Gastrocnemius medialis (tissue), 4 donors: ENCODE data around the gene RETREG1.

Source experiments
- POLR2A ChIP-seq, 2 donors: fragments of 450-650 bp; IDR thresholded peaks; one replicate each; pipeline ENCODE4 v1.6.1; 2017; ENCODE audit warnings: antibody characterized with exemption in 2 of 2, mild to moderate bottlenecking in 2 of 2, moderate library complexity in 2 of 2
- TF ChIP-seq, protein P1 (sequence below), 5 experiments: fragments of 450-650 bp in 3 of 5; fragments of 200-600 bp in 2 of 5; sonication (generic) in 2 of 5; IDR thresholded peaks in 4 of 5; conservative IDR thresholded peaks in 1 of 5; 1 replicate in 4 of 5; 2 replicates in 1 of 5; pipeline ENCODE4 v1.5.1; 2016 to 2019; ENCODE audit warnings: antibody characterized with exemption in 5 of 5, mild to moderate bottlenecking in 3 of 5, moderate library complexity in 3 of 5

DNA sequence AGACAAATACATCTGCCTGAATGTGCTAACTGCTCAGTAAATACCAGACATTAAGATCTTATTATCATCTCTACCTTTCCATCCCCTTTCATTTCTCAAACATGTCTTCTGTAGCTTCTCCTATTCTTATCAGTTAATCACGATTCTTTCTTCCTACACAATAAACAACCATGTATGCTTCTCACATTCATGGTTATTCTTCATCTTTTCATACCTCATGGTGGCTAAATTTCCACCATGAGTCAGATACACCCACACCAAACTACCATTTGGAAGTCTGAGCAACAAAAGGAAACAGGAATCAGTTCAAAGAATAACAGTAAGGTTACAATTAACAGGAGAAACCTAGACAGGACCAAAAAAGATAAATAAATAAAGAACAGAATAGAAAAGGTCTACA, 158.9 kb downstream of the RETREG1 start:
- TF ChIP-seq POLR2A (IDR thresholded peaks at IDR 0.05): no peak
- TF ChIP-seq, protein P1, sequence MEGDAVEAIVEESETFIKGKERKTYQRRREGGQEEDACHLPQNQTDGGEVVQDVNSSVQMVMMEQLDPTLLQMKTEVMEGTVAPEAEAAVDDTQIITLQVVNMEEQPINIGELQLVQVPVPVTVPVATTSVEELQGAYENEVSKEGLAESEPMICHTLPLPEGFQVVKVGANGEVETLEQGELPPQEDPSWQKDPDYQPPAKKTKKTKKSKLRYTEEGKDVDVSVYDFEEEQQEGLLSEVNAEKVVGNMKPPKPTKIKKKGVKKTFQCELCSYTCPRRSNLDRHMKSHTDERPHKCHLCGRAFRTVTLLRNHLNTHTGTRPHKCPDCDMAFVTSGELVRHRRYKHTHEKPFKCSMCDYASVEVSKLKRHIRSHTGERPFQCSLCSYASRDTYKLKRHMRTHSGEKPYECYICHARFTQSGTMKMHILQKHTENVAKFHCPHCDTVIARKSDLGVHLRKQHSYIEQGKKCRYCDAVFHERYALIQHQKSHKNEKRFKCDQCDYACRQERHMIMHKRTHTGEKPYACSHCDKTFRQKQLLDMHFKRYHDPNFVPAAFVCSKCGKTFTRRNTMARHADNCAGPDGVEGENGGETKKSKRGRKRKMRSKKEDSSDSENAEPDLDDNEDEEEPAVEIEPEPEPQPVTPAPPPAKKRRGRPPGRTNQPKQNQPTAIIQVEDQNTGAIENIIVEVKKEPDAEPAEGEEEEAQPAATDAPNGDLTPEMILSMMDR (IDR thresholded peaks at IDR 0.05 in 4 of 5, conservative IDR thresholded peaks at IDR 0.05 in 1 of 5): no peak
